K562 (cell line): Measurements from ENCODE around the gene DOK4. TPM values are rescaled to one million over a fixed set of nuclear protein-coding genes. Genes with fewer than 3 reads are reported as not detected.

ENCODE experiments used
- DIDO1 ChIP-seq: fragments of 450-650 bp; IDR thresholded peaks from 2 replicates; pipeline ENCODE4 v1.6.1; 2016; ENCODE audit warnings: low read depth, missing biosample characterization, missing genetic modification characterization
- GATAD2B ChIP-seq: fragments of 450-650 bp; IDR thresholded peaks from 2 replicates; pipeline ENCODE4 v1.6.1; 2017; ENCODE audit warnings: mild to moderate bottlenecking, borderline replicate concordance
- HDAC1 ChIP-seq, 2 experiments: fragments of 450-650 bp; IDR thresholded peaks; 2 replicates each; pipeline ENCODE4 v1.6.1; 2016 to 2017; ENCODE audit warnings: inconsistent platforms in 1 of 2, mild to moderate bottlenecking in 1 of 2, moderate library complexity in 1 of 2
- KDM1A ChIP-seq, 2 experiments: fragments of 450-650 bp; IDR thresholded peaks; 2 replicates each; pipeline ENCODE4 v1.6.1; 2016; ENCODE audit warnings: mild to moderate bottlenecking in 2 of 2
- PYGO2 ChIP-seq: fragments of 450-650 bp; IDR thresholded peaks from 2 replicates; pipeline ENCODE4 v1.6.1; 2016; ENCODE audit warnings: mild to moderate bottlenecking, missing genetic modification characterization, moderate library complexity, missing compliant biosample characterization
- SAP30 ChIP-seq: fragments of 200-600 bp; sonication (generic); IDR thresholded peaks from 2 replicates; pipeline ENCODE4 v1.6.1; 2012; ENCODE audit warnings: borderline replicate concordance, low read depth, mild to moderate bottlenecking, moderate library complexity, low read length, control low read depth, inconsistent platforms; ENCODE audit not compliant: insufficient read depth, poor library complexity, severe bottlenecking
- SIRT6 ChIP-seq: IDR thresholded peaks from one replicate; pipeline ENCODE4 v1.6.1; 2012; ENCODE audit warnings: low read depth, mild to moderate bottlenecking, control low read depth, inconsistent platforms, low read length, moderate library complexity
- SRF ChIP-seq, 2 experiments: fragments of 250-450, 450-650 bp in 1 of 2; sonication (Bioruptor Pico) in 1 of 2; sonication (generic) in 1 of 2; formaldehyde crosslinking; IDR thresholded peaks; 2 replicates each; pipeline versions ENCODE4 v1.5.0 to v1.5.1; 2020 to 2022; ENCODE audit warnings: mild to moderate bottlenecking in 1 of 2, missing genetic modification reagents in 1 of 2
- TEAD1 ChIP-seq, 2 experiments: fragments of 450-650 bp in 1 of 2; sonication (generic) in 1 of 2; formaldehyde crosslinking; IDR thresholded peaks; 2 replicates each; pipeline versions ENCODE4 v1.4.0 to v1.8.0; 2020 to 2022; ENCODE audit warnings: mild to moderate bottlenecking in 2 of 2, missing genetic modification reagents in 1 of 2
- TRIM24 ChIP-seq, 2 experiments: fragments of 450-650 bp; IDR thresholded peaks; 2 replicates each; pipeline ENCODE4 v1.6.1; 2016
- XRCC5 ChIP-seq: fragments of 200-400 bp; formaldehyde crosslinking; IDR thresholded peaks from 2 replicates; pipeline ENCODE4 v1.6.1; 2017; ENCODE audit warnings: low read depth, mild to moderate bottlenecking, low read length
- ZNF12 ChIP-seq: sonication (generic); formaldehyde crosslinking; IDR thresholded peaks from 2 replicates; pipeline ENCODE4 v1.4.0; 2020; ENCODE audit warnings: mild to moderate bottlenecking, missing genetic modification reagents
- ZNF121 ChIP-seq: sonication (generic); formaldehyde crosslinking; conservative IDR thresholded peaks from 2 replicates; pipeline ENCODE4 v1.8.0; 2022; ENCODE audit warnings: missing genetic modification reagents
- ZNF253 ChIP-seq: fragments of 250-450 bp; sonication (Bioruptor Pico); conservative IDR thresholded peaks from 2 replicates; pipeline ENCODE4 v1.6.1; 2021; ENCODE audit warnings: mild to moderate bottlenecking
- ZNF586 ChIP-seq: fragments of 450-650 bp; formaldehyde crosslinking; conservative IDR thresholded peaks from 2 replicates; pipeline ENCODE4 v1.4.0; 2020; ENCODE audit warnings: mild to moderate bottlenecking, moderate library complexity
- polyA plus RNA-seq, 8 experiments: library from polyadenylated mRNA; depleted of rRNA in 4 of 8; stranded (reverse) in 5 of 8; unstranded in 3 of 8; fragments of >200 nt; fragmentation: Nextera tagmentation in 2 of 8; fragmentation: Illumina TruSeq in 1 of 8; extraction: Ambion mirVana in 2 of 8; extraction: Trizol in 1 of 8; gene quantifications; 2 replicates each; pipeline versions ENCODE4 v1.2.1 to v1.2.3, GENCODE V29; 2011 to 2014; ENCODE audit warnings: inconsistent platforms in 1 of 8, missing spikeins in 1 of 8
- total RNA-seq, 7 experiments: library from RNA; depleted of rRNA in 6 of 7; stranded (reverse); fragments of >200 nt in 6 of 7; fragmentation: Illumina TruSeq in 2 of 7; extraction: Trizol in 2 of 7; gene quantifications; 2 replicates each; pipeline versions ENCODE4 v1.2.1 to v1.2.3, GENCODE V29; 2011 to 2021; ENCODE audit warnings: low replicate concordance in 1 of 7
- TF ChIP-seq, protein P1 (sequence below): IDR thresholded peaks from 3 replicates; pipeline ENCODE4 v1.6.1; 2011; ENCODE audit warnings: borderline replicate concordance, mild to moderate bottlenecking, moderate library complexity; ENCODE audit not compliant: insufficient read length; ENCODE audit errors: extremely low read depth
- TF ChIP-seq, protein P2 (sequence below): fragments of 450-650 bp; IDR thresholded peaks from one replicate; pipeline ENCODE4 v1.6.1; 2018; ENCODE audit warnings: mild to moderate bottlenecking, moderate library complexity; ENCODE audit not compliant: partially characterized antibody
- TF ChIP-seq, protein P3 (sequence below): fragments of 450-650 bp; IDR thresholded peaks from 2 replicates; pipeline ENCODE4 v1.7.0; 2016; ENCODE audit warnings: borderline replicate concordance
- TF ChIP-seq, protein P4 (sequence below): sonication (generic); formaldehyde crosslinking; IDR thresholded peaks from 2 replicates; pipeline ENCODE4 v1.5.0; 2020; ENCODE audit warnings: missing genetic modification reagents
- TF ChIP-seq, protein P5 (sequence below): fragments of 250-450 bp; sonication (Bioruptor Pico); IDR thresholded peaks from 2 replicates; pipeline ENCODE4 v1.8.0; 2022; ENCODE audit warnings: moderate library complexity, mild to moderate bottlenecking, inconsistent platforms

Gene DOK4
- total and polyA plus RNA-seq, 9 of the 15 experiments (the other 6 are each of a cell fraction or from before 2014, with no cell fraction given), result 0.10 to 14.4 (median 8.3) TPM

DNA sequence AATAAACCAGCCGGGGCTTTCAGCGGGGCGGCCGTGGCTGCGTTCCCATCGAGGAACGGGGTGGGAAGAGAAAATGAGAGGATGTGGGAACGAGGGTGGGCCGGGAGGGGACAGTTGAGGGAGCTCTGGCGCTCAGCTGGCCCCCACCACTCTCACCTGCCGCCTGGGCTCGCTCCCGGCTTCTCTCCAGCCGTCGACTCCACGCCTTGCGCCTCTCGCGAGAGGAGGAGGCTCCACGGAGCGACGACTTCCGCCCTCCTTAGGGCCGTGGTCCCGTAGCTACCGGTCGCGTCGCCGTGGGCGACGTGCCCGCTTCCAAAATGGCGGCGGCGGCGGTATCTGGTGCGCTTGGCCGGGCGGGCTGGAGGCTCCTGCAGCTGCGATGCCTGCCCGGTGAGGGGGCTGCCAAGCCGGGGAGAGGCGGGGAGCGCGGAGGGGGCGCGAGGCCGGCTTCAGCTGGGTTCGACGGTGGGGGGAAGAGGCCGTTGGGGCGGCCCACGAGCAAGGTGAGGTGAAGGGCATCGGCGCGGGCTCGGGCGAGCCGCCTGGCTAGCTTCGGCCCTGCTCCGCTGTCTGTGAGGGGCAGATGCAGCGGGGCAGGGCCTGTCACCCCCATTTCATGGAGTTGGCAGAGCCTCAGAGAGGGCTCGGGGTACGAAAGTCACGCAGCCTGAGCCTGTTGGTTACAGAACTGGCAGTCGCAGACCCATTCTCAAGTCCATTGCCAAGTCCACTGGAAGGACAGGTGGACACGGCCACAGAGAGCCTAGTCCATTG lies 38.9 kb downstream of the DOK4 start, which contains the start of the genes CIAPIN1 and COQ9 (continued):
- no peak for TF ChIP-seq PYGO2 (tag)
- TF ChIP-seq, protein P1, sequence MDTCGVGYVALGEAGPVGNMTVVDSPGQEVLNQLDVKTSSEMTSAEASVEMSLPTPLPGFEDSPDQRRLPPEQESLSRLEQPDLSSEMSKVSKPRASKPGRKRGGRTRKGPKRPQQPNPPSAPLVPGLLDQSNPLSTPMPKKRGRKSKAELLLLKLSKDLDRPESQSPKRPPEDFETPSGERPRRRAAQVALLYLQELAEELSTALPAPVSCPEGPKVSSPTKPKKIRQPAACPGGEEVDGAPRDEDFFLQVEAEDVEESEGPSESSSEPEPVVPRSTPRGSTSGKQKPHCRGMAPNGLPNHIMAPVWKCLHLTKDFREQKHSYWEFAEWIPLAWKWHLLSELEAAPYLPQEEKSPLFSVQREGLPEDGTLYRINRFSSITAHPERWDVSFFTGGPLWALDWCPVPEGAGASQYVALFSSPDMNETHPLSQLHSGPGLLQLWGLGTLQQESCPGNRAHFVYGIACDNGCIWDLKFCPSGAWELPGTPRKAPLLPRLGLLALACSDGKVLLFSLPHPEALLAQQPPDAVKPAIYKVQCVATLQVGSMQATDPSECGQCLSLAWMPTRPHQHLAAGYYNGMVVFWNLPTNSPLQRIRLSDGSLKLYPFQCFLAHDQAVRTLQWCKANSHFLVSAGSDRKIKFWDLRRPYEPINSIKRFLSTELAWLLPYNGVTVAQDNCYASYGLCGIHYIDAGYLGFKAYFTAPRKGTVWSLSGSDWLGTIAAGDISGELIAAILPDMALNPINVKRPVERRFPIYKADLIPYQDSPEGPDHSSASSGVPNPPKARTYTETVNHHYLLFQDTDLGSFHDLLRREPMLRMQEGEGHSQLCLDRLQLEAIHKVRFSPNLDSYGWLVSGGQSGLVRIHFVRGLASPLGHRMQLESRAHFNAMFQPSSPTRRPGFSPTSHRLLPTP, result no peak
- peak; percentile 51; the same call in 1 of the 2 replicates for TF ChIP-seq DIDO1 (tag)
- TF ChIP-seq TEAD1 (CRISPR knock-in tag; IDR thresholded peaks at IDR 0.05), result peak in 1 of 2 experiments; percentile 27; a peak in 1 of 4 replicates
- TF ChIP-seq SAP30, result peak; percentile 64
- no peak for TF ChIP-seq ZNF253 (CRISPR knock-in tag)
- TF ChIP-seq, protein P2, sequence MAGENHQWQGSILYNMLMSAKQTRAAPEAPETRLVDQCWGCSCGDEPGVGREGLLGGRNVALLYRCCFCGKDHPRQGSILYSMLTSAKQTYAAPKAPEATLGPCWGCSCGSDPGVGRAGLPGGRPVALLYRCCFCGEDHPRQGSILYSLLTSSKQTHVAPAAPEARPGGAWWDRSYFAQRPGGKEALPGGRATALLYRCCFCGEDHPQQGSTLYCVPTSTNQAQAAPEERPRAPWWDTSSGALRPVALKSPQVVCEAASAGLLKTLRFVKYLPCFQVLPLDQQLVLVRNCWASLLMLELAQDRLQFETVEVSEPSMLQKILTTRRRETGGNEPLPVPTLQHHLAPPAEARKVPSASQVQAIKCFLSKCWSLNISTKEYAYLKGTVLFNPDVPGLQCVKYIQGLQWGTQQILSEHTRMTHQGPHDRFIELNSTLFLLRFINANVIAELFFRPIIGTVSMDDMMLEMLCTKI, result no peak
- TF ChIP-seq SIRT6, result no peak
- TF ChIP-seq KDM1A (IDR thresholded peaks at IDR 0.05), result no peak
- TF ChIP-seq, protein P3, sequence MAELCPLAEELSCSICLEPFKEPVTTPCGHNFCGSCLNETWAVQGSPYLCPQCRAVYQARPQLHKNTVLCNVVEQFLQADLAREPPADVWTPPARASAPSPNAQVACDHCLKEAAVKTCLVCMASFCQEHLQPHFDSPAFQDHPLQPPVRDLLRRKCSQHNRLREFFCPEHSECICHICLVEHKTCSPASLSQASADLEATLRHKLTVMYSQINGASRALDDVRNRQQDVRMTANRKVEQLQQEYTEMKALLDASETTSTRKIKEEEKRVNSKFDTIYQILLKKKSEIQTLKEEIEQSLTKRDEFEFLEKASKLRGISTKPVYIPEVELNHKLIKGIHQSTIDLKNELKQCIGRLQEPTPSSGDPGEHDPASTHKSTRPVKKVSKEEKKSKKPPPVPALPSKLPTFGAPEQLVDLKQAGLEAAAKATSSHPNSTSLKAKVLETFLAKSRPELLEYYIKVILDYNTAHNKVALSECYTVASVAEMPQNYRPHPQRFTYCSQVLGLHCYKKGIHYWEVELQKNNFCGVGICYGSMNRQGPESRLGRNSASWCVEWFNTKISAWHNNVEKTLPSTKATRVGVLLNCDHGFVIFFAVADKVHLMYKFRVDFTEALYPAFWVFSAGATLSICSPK, result no peak
- TF ChIP-seq GATAD2B, result no peak
- TF ChIP-seq SRF (CRISPR knock-in tag; IDR thresholded peaks at IDR 0.05), result peak in 1 of 2 experiments; percentile 62; a peak in 1 of 4 replicates
- TF ChIP-seq, protein P4, sequence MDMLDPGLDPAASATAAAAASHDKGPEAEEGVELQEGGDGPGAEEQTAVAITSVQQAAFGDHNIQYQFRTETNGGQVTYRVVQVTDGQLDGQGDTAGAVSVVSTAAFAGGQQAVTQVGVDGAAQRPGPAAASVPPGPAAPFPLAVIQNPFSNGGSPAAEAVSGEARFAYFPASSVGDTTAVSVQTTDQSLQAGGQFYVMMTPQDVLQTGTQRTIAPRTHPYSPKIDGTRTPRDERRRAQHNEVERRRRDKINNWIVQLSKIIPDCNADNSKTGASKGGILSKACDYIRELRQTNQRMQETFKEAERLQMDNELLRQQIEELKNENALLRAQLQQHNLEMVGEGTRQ (CRISPR knock-in tag), result no peak
- 0 out of 2 replicates have a peak, but pooled peaks have one; percentile 22 for TF ChIP-seq ZNF12 (CRISPR knock-in tag)
- TF ChIP-seq XRCC5, result no peak
- TF ChIP-seq ZNF121, result no peak
- peak in 1 of 2 experiments; percentile 93; a peak in 2 of 4 replicates for TF ChIP-seq HDAC1 (IDR thresholded peaks at IDR 0.05)
- TF ChIP-seq, protein P5, sequence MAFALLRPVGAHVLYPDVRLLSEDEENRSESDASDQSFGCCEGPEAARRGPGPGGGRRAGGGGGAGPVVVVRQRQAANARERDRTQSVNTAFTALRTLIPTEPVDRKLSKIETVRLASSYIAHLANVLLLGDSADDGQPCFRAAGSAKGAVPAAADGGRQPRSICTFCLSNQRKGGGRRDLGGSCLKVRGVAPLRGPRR (CRISPR knock-in tag), result no peak
- no peak for TF ChIP-seq TRIM24 (IDR thresholded peaks at IDR 0.05)
- TF ChIP-seq ZNF586 (CRISPR knock-in tag), result no peak
